NB4 (cell line): ENCODE results near the gene ORAI2.
"Not testable (repeated sequence)": the region's sequence is repeated elsewhere in the genome, so short reads cannot be mapped to it uniquely, and the experiment has no call there.

Experiments used
- CTCF ChIP-seq: IDR thresholded peaks from one replicate; pipeline ENCODE4 v1.5.1; 2012; ENCODE audit warnings: low read depth, low read length
- MAX ChIP-seq: IDR thresholded peaks from 2 replicates; pipeline ENCODE4 v1.6.1; 2011; ENCODE audit warnings: low read depth, low read length

- not testable (repeated sequence) for TF ChIP-seq CTCF, MAX
These were observed 48.6 kb downstream of the ORAI2 start for GRCh38 chr7:102481962-102482361.
